ENCODE results near the gene CDK16.
"Not testable (repeated sequence)": the region's sequence is repeated elsewhere in the genome, so short reads cannot be mapped to it uniquely, and the experiment has no call there.

CDK16 gene

DNA sequence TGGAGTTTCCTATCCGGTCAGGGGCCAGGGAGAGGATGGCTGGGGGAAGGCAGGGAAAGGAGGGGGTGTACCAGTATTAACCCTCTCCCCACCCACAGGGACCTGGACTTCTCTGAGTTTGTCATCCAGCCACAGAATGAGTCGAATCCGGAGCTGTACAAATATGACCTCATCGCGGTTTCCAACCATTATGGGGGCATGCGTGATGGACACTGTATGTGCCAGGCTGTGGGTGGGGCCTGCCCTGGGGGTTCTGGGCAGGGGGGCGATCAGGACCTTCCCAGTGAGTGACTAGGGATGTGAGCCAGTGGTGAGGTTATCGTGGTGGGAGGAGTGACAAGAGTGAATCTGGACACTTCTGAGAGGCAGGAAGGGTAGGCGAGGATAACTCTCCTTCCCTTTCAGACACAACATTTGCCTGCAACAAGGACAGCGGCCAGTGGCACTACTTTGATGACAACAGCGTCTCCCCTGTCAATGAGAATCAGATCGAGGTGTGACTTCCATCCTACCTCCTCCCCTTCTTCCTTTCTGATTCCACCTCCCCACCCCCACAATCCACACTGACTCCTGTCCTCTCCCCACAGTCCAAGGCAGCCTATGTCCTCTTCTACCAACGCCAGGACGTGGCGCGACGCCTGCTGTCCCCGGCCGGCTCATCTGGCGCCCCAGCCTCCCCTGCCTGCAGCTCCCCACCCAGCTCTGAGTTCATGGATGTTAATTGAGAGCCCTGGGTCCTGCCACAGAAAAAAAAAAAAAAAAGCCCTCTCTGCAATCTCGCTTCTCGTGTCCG is 28.9 kb downstream of the CDK16 start:
- DNase-seq (ENCODE audit: low read depth) = peak; percentile 25
- TF ChIP-seq, protein P1, sequence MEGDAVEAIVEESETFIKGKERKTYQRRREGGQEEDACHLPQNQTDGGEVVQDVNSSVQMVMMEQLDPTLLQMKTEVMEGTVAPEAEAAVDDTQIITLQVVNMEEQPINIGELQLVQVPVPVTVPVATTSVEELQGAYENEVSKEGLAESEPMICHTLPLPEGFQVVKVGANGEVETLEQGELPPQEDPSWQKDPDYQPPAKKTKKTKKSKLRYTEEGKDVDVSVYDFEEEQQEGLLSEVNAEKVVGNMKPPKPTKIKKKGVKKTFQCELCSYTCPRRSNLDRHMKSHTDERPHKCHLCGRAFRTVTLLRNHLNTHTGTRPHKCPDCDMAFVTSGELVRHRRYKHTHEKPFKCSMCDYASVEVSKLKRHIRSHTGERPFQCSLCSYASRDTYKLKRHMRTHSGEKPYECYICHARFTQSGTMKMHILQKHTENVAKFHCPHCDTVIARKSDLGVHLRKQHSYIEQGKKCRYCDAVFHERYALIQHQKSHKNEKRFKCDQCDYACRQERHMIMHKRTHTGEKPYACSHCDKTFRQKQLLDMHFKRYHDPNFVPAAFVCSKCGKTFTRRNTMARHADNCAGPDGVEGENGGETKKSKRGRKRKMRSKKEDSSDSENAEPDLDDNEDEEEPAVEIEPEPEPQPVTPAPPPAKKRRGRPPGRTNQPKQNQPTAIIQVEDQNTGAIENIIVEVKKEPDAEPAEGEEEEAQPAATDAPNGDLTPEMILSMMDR (IDR thresholded peaks at IDR 0.05; ENCODE audit: low read length, missing control alignments) = no peak
- H3K4me3 ChIP-seq (replicated peaks; ENCODE audit: low read depth, low read length) = no peak overlapping the region

DNA sequence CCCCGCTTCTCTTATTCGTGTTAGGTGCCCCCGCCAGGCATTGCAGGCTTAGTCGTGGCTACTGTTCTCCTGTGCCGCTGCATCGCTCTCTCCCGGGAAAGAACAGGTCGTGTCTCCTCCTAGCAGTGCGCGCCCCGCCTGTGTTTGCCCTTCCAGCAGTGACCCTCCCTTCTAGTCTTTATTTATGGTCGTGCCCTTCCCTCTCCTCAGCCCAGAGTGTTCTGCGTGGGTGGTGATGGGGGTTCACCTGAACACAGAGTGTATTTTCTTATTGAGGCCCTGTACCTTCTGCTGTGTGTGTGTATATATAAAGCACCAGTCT is 29.5 kb downstream of the CDK16 start:
- TF ChIP-seq, protein P1 (IDR thresholded peaks at IDR 0.05; ENCODE audit: low read length, missing control alignments) = no peak

DNA sequence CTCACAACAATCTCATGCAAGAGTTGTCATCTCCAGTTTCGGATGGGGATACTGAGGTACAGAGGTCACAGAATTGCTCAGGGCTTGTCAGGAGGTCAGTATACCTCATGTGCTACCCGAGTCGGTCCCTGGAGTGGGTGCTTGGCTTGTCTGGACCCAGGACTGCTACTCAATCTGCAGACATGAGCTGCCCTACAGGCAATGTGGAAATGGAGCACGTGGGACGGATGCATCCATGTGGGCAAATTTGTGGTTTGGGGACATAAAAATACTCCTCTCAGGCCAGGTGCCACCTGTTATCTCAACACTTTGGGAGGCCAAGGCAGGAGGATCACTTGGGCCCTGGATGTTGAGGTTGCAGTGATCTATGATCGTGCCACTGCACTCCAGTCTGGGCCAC is 30.1 kb downstream of the CDK16 start:
- no peak overlapping the region for H3K4me3 ChIP-seq (replicated peaks; ENCODE audit: low read depth, low read length)
- no peak for DNase-seq (ENCODE audit: low read depth)
- TF ChIP-seq, protein P1 (IDR thresholded peaks at IDR 0.05; ENCODE audit: low read length, missing control alignments) = no peak

More for the DNA sequence above, 29.5 kb downstream of the CDK16 start:
- no peak for DNase-seq (ENCODE audit: low read depth)
- H3K4me3 ChIP-seq (replicated peaks; ENCODE audit: low read depth, low read length) = no peak overlapping the region

DNA sequence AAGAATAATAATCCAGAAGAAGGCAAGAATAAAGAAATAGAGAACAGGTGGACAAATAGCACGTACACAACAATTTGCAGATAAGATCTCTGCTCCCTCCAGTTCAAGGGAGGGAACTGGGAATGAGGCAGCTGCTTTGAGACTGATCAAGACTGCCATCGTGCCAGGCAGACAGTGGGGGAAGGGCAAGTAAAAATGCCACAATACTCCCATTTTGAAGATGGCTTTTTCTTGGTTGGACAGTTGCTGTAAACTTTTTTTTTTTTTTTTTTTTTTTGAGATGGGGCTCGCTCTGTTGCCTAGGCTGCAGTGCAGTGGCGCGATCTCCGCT is 31.5 kb downstream of the CDK16 start:
- no peak for DNase-seq (ENCODE audit: low read depth)
- TF ChIP-seq, protein P1 (IDR thresholded peaks at IDR 0.05; ENCODE audit: low read length, missing control alignments) = no peak
- no peak overlapping the region for H3K4me3 ChIP-seq (replicated peaks; ENCODE audit: low read depth, low read length)

DNA sequence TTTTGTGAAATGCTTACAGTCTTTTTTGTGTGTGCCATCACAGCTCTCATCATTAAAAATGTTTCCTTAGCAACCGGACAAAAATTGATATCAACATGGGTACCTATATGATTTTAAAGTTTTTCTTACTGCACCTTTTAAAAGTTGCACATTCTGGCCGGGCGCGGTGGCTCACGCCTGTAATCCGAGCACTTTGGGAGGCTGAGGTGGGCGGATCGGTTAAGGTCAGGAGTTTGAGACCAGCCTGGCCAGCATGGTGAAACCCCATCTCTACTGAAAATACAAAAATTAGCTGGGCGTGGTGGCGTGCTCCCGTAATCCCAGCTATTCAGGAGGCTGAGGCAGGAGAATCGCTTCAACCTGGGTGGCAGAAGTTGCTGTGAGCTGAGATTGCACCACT is 39.1 kb downstream of the CDK16 start:
- not testable (repeated sequence) for DNase-seq (ENCODE audit: low read depth); H3K4me3 ChIP-seq (replicated peaks; ENCODE audit: low read depth, low read length)

DNA sequence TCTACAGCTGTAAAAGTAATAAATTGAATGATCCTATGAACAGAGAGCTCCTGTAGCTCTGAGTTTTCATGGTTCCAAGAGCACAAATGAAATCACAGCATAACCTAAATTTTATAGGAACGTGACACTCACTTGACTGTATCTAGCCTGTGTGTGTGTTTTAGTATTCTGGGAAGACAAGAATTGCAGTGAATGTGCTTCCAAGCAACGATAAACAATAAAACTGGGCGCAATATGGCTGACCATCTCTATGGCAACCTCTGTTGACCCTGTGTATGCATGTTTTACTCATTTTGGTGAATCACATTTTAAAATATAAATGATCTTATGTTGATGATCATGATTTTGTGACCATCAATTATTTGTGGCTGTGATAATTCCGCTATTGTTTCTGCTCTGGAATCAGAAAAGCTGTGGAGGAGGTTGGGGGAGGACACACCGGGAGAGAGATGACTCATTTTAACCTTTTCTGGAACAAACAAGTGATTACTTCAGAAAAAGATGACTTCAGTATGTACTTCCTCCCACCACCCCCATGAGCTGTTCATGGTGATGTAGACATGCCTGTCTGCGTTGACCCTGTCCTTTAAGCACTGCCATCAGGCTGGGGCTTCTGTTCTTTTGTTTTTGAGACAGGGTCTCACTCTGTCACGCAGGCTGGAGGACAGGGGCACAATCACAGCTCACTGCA is 46.1 kb downstream of the CDK16 start:
- DNase-seq (ENCODE audit: low read depth) = peak; percentile 70
- no peak overlapping the region for H3K4me3 ChIP-seq (replicated peaks; ENCODE audit: low read depth, low read length)
- TF ChIP-seq, protein P1 (IDR thresholded peaks at IDR 0.05; ENCODE audit: low read length, missing control alignments) = no peak

DNA sequence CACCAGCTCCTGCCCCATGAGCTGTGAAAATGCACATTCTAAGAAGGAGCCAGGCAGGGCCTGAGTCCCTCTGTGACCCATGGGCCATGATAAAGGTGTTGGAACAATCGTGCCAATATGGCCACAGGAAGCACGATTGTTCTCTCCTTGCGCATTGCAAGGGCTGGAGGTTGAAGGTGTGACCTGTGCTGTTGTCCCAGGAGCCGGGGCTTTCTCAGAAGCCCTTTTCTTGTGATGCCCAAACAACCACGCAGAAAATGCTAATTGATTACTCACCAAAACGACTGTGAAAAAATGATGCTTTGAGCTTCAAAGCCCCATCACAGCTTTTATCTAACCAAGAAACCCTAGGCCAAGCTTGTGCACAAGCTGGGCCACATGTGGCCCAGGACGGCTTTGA is 48.2 kb downstream of the CDK16 start:
- TF ChIP-seq, protein P1 (IDR thresholded peaks at IDR 0.05; ENCODE audit: low read length, missing control alignments) = no peak
- H3K4me3 ChIP-seq (replicated peaks; ENCODE audit: low read depth, low read length) = no peak overlapping the region
- no peak for DNase-seq (ENCODE audit: low read depth)

Measured in fibroblast of pulmonary artery (primary cell).